Sigmoid colon (tissue), 4 donors: ENCODE results near the gene DPPA2.

Experiments
- POLR2AphosphoS5 ChIP-seq, 4 donors: sonication (generic); formaldehyde crosslinking; IDR thresholded peaks; one replicate each; pipeline ENCODE4 v1.6.1; 2017; ENCODE audit warnings: antibody characterized with exemption in 4 of 4
- TF ChIP-seq, protein P1 (sequence below), 4 experiments: fragments of 450-650 bp in 3 of 4; fragments of 200-600 bp in 1 of 4; IDR thresholded peaks; one replicate each; pipeline ENCODE4 v1.5.1; 2016 to 2019; ENCODE audit warnings: antibody characterized with exemption in 4 of 4, mild to moderate bottlenecking in 3 of 4, moderate library complexity in 2 of 4

DNA sequence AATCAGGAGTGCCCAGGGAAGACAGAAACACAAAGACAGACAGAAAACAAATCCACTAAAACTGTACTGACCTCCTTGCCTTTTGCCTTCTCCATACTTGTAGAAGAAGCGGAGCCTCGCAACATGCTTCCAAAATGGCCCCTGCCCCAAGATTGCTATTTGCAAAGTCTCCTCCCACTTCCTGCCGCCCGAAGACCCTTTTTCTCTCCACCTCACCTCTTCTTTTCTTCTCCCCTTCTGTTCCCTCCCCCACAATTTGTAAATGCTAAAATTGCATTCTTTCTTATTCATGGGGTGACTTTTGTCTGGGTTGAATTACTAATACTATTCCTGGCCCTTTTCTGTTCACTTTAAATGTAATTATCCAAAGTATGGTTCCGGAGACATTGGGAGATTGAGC is 21.1 kb upstream of the DPPA2 start, which contains the start of gene DPPA4:
- TF ChIP-seq, protein P1, sequence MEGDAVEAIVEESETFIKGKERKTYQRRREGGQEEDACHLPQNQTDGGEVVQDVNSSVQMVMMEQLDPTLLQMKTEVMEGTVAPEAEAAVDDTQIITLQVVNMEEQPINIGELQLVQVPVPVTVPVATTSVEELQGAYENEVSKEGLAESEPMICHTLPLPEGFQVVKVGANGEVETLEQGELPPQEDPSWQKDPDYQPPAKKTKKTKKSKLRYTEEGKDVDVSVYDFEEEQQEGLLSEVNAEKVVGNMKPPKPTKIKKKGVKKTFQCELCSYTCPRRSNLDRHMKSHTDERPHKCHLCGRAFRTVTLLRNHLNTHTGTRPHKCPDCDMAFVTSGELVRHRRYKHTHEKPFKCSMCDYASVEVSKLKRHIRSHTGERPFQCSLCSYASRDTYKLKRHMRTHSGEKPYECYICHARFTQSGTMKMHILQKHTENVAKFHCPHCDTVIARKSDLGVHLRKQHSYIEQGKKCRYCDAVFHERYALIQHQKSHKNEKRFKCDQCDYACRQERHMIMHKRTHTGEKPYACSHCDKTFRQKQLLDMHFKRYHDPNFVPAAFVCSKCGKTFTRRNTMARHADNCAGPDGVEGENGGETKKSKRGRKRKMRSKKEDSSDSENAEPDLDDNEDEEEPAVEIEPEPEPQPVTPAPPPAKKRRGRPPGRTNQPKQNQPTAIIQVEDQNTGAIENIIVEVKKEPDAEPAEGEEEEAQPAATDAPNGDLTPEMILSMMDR (IDR thresholded peaks at IDR 0.05) = no peak
- no peak for TF ChIP-seq POLR2AphosphoS5 (IDR thresholded peaks at IDR 0.05)
